HEK293 (cell line): ENCODE data around the gene CLDN7.
A peak's percentile ranks its signal among the peaks of the same experiment; 100 is the strongest.

Source experiments
- KLF16 ChIP-seq: fragments of 450-650 bp; formaldehyde crosslinking; IDR thresholded peaks from 2 replicates; pipeline ENCODE4 v1.5.1; 2017; ENCODE audit warnings: missing biosample characterization, missing genetic modification characterization
- MEIS1 ChIP-seq: sonication (generic); formaldehyde crosslinking; IDR thresholded peaks from 2 replicates; pipeline ENCODE4 v1.8.1; 2022; ENCODE audit warnings: missing genetic modification reagents, mild to moderate bottlenecking, borderline replicate concordance
- MZF1 ChIP-seq: fragments of 450-650 bp; formaldehyde crosslinking; IDR thresholded peaks from 2 replicates; pipeline ENCODE4 v1.5.1; 2017; ENCODE audit warnings: missing biosample characterization, missing genetic modification characterization, borderline replicate concordance
- REPIN1 ChIP-seq: fragments of 450-650 bp; formaldehyde crosslinking; IDR thresholded peaks from 2 replicates; pipeline ENCODE4 v1.5.1; 2017; ENCODE audit warnings: missing biosample characterization, missing genetic modification characterization, low read depth
- SCRT1 ChIP-seq: fragments of 450-650 bp; formaldehyde crosslinking; IDR thresholded peaks from 2 replicates; pipeline ENCODE4 v1.5.1; 2016; ENCODE audit warnings: missing biosample characterization, missing genetic modification characterization, borderline replicate concordance
- TCF7L2 ChIP-seq: IDR thresholded peaks from 2 replicates; pipeline ENCODE4 v1.6.1; 2011; ENCODE audit warnings: low read depth, mild to moderate bottlenecking, inconsistent platforms, low read length, moderate library complexity, borderline replicate concordance
- TRIM28 ChIP-seq: IDR thresholded peaks from 2 replicates; pipeline ENCODE4 v1.6.1; 2011; ENCODE audit warnings: low read length, control low read depth, borderline replicate concordance
- YY1 ChIP-seq: fragments of 450-650 bp; formaldehyde crosslinking; IDR thresholded peaks from 2 replicates; pipeline ENCODE4 v1.5.1; 2018; ENCODE audit warnings: missing biosample characterization, missing genetic modification characterization
- YY2 ChIP-seq: fragments of 450-650 bp; formaldehyde crosslinking; IDR thresholded peaks from 2 replicates; pipeline ENCODE4 v1.5.1; 2016; ENCODE audit warnings: missing biosample characterization, missing genetic modification characterization
- ZBTB7A ChIP-seq: fragments of 450-650 bp; formaldehyde crosslinking; IDR thresholded peaks from 2 replicates; pipeline ENCODE4 v1.5.1; 2016; ENCODE audit warnings: low read depth, missing biosample characterization, missing genetic modification characterization
- ZFP41 ChIP-seq: fragments of 450-650 bp; formaldehyde crosslinking; IDR thresholded peaks from 2 replicates; pipeline ENCODE4 v1.5.1; 2016; ENCODE audit warnings: missing biosample characterization, missing genetic modification characterization, borderline replicate concordance
- ZFP69B ChIP-seq: fragments of 450-650 bp; formaldehyde crosslinking; IDR thresholded peaks from 2 replicates; pipeline ENCODE4 v1.5.1; 2016; ENCODE audit warnings: missing biosample characterization, missing genetic modification characterization
- ZNF121 ChIP-seq: fragments of 450-650 bp; formaldehyde crosslinking; IDR thresholded peaks from 2 replicates; pipeline ENCODE4 v1.5.1; 2016; ENCODE audit warnings: missing biosample characterization, missing genetic modification characterization
- ZNF146 ChIP-seq: fragments of 450-650 bp; formaldehyde crosslinking; IDR thresholded peaks from 2 replicates; pipeline ENCODE4 v1.5.1; 2016; ENCODE audit warnings: missing biosample characterization, missing genetic modification characterization
- ZNF202 ChIP-seq: fragments of 450-650 bp; formaldehyde crosslinking; IDR thresholded peaks from 2 replicates; pipeline ENCODE4 v1.5.1; 2016; ENCODE audit warnings: missing biosample characterization, missing genetic modification characterization, borderline replicate concordance
- ZNF214 ChIP-seq: fragments of 450-650 bp; formaldehyde crosslinking; IDR thresholded peaks from 2 replicates; pipeline ENCODE4 v1.5.1; 2017; ENCODE audit warnings: missing biosample characterization, mild to moderate bottlenecking, missing genetic modification characterization, borderline replicate concordance
- ZNF354C ChIP-seq: fragments of 450-650 bp; formaldehyde crosslinking; IDR thresholded peaks from 2 replicates; pipeline ENCODE4 v1.5.1; 2016; ENCODE audit warnings: missing biosample characterization, missing genetic modification characterization, low read depth, borderline replicate concordance
- ZNF404 ChIP-seq: fragments of 450-650 bp; formaldehyde crosslinking; IDR thresholded peaks from 2 replicates; pipeline ENCODE4 v1.5.1; 2017; ENCODE audit warnings: missing biosample characterization, missing genetic modification characterization
- ZNF473 ChIP-seq: fragments of 450-650 bp; formaldehyde crosslinking; IDR thresholded peaks from 2 replicates; pipeline ENCODE4 v1.5.1; 2017; ENCODE audit warnings: missing biosample characterization, missing genetic modification characterization
- ZNF48 ChIP-seq: fragments of 450-650 bp; formaldehyde crosslinking; IDR thresholded peaks from 2 replicates; pipeline ENCODE4 v1.5.1; 2016; ENCODE audit warnings: missing biosample characterization, missing genetic modification characterization
- ZNF521 ChIP-seq: fragments of 450-650 bp; formaldehyde crosslinking; IDR thresholded peaks from 2 replicates; pipeline ENCODE4 v1.5.1; 2017; ENCODE audit warnings: missing biosample characterization, mild to moderate bottlenecking, missing genetic modification characterization
- ZNF530 ChIP-seq: fragments of 450-650 bp; formaldehyde crosslinking; IDR thresholded peaks from 2 replicates; pipeline ENCODE4 v1.5.1; 2016; ENCODE audit warnings: low read depth, missing biosample characterization, missing genetic modification characterization
- ZNF654 ChIP-seq: fragments of 450-650 bp; formaldehyde crosslinking; IDR thresholded peaks from 2 replicates; pipeline ENCODE4 v1.5.1; 2016; ENCODE audit warnings: low read depth, missing biosample characterization, missing genetic modification characterization
- ZNF660 ChIP-seq: fragments of 450-650 bp; IDR thresholded peaks from 2 replicates; pipeline ENCODE4 v1.5.1; 2018; ENCODE audit warnings: missing biosample characterization, mild to moderate bottlenecking, missing genetic modification characterization
- ZNF76 ChIP-seq: fragments of 450-650 bp; formaldehyde crosslinking; IDR thresholded peaks from 2 replicates; pipeline ENCODE4; 2016; ENCODE audit warnings: low read depth, missing biosample characterization, missing genetic modification characterization, borderline replicate concordance
- ZNF777 ChIP-seq: fragments of 450-650 bp; formaldehyde crosslinking; IDR thresholded peaks from 2 replicates; pipeline ENCODE4 v1.5.1; 2017; ENCODE audit warnings: missing biosample characterization, missing genetic modification characterization, borderline replicate concordance
- TF ChIP-seq, protein P1 (sequence below): fragments of 450-650 bp; formaldehyde crosslinking; IDR thresholded peaks from 2 replicates; pipeline ENCODE4 v1.5.1; 2017; ENCODE audit warnings: missing biosample characterization, mild to moderate bottlenecking, missing genetic modification characterization, moderate library complexity
- TF ChIP-seq, protein P2 (sequence below): fragments of 450-650 bp; formaldehyde crosslinking; conservative IDR thresholded peaks from 2 replicates; pipeline ENCODE4 v1.5.1; 2016; ENCODE audit warnings: low read depth, missing biosample characterization, missing genetic modification characterization
- TF ChIP-seq, protein P3 (sequence below): fragments of 450-650 bp; formaldehyde crosslinking; IDR thresholded peaks from 2 replicates; pipeline ENCODE4 v1.5.1; 2016; ENCODE audit warnings: missing biosample characterization, missing genetic modification characterization
- TF ChIP-seq, protein P4 (sequence below): IDR thresholded peaks from 2 replicates; pipeline ENCODE4 v1.6.1; 2011; ENCODE audit warnings: mild to moderate bottlenecking, low read depth, low read length, borderline replicate concordance

Gene CLDN7

DNA sequence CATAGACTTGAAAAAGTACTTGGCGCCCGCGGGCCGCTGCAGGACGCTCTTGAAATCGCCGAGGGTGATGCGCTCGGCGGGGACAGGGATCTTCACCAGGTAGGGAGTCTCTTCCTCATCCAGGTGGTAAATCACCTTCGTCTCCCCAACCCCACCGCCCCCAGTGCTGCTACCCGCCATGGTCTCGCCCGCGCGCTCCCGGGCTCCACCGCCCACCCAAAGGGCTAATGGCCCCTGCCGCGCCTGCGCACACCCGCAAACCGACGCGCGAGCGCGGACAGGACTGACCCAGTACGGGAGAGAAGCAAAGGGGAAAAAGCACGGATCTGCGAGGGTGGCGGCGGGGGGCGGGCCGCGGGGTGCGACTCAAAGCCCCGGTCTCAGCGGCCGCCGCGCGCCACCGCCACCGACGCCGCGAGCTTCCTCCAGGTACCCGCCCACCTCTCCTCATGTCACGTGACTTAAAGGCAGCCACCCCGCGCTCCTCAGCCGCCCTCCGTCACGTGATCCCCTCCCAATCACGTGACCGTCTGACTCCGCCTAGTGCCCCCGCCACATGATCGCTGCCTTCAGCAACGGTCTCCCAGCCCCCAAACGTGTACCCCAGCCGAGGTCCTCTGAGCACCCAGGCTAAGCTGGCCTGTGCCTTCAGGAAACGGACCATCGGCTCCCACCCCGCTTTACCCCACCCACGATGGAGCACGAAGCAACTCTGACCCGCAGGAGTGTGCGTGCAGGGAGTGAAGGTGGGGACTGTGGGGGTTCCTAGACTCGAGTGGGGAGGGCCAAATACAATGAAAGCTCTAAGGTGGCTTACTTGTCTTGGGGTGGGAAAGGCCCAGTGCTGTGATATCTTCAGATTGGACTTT, 28.0 kb downstream of the CLDN7 start, which contains the start of gene DVL2 (continued):
- TF ChIP-seq TCF7L2 (no peak), YY2 (peak; percentile 56; the same call in 1 of the 2 replicates), ZNF404 (peak; percentile 80), ZNF473 (no peak), ZNF660 (tag by site-specific recombination) (peak; percentile 36; the same call in 1 of the 2 replicates), ZNF530 (tag by site-specific recombination) (peak; percentile 69; the same call in 1 of the 2 replicates), ZNF354C (tag by site-specific recombination) (peak; percentile 86; the same call in 1 of the 2 replicates), ZNF521 (tag by site-specific recombination) (no peak), ZFP41 (tag by site-specific recombination) (no peak), ZNF48 (tag by site-specific recombination) (no peak), ZNF121 (tag by site-specific recombination) (0 out of 2 replicates have a peak, but pooled peaks have one; percentile 31), YY1 (tag by site-specific recombination) (peak; percentile 79), MEIS1 (CRISPR knock-in tag) (no peak), ZNF146 (peak; percentile 79), ZBTB7A (tag by site-specific recombination) (no peak; the same call in 1 of the 2 replicates), TRIM28 (no peak), ZNF654 (tag by site-specific recombination) (no peak), ZFP69B (peak; percentile 60; the same call in 1 of the 2 replicates), MZF1 (tag by site-specific recombination) (no peak), ZNF76 (tag by site-specific recombination) (peak; percentile 77; the same call in 1 of the 2 replicates), SCRT1 (tag by site-specific recombination) (no peak), ZNF214 (no peak; the same call in 1 of the 2 replicates), KLF16 (tag by site-specific recombination) (peak; percentile 98), REPIN1 (tag by site-specific recombination) (peak; percentile 86; the same call in 1 of the 2 replicates), ZNF202 (tag by site-specific recombination) (peak; percentile 81; the same call in 1 of the 2 replicates), ZNF777 (tag by site-specific recombination) (no peak)
- TF ChIP-seq, protein P1, sequence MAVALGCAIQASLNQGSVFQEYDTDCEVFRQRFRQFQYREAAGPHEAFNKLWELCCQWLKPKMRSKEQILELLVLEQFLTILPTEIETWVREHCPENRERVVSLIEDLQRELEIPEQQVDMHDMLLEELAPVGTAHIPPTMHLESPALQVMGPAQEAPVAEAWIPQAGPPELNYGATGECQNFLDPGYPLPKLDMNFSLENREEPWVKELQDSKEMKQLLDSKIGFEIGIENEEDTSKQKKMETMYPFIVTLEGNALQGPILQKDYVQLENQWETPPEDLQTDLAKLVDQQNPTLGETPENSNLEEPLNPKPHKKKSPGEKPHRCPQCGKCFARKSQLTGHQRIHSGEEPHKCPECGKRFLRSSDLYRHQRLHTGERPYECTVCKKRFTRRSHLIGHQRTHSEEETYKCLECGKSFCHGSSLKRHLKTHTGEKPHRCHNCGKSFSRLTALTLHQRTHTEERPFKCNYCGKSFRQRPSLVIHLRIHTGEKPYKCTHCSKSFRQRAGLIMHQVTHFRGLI, result 0 out of 2 replicates have a peak, but pooled peaks have one; percentile 14
- TF ChIP-seq, protein P2, sequence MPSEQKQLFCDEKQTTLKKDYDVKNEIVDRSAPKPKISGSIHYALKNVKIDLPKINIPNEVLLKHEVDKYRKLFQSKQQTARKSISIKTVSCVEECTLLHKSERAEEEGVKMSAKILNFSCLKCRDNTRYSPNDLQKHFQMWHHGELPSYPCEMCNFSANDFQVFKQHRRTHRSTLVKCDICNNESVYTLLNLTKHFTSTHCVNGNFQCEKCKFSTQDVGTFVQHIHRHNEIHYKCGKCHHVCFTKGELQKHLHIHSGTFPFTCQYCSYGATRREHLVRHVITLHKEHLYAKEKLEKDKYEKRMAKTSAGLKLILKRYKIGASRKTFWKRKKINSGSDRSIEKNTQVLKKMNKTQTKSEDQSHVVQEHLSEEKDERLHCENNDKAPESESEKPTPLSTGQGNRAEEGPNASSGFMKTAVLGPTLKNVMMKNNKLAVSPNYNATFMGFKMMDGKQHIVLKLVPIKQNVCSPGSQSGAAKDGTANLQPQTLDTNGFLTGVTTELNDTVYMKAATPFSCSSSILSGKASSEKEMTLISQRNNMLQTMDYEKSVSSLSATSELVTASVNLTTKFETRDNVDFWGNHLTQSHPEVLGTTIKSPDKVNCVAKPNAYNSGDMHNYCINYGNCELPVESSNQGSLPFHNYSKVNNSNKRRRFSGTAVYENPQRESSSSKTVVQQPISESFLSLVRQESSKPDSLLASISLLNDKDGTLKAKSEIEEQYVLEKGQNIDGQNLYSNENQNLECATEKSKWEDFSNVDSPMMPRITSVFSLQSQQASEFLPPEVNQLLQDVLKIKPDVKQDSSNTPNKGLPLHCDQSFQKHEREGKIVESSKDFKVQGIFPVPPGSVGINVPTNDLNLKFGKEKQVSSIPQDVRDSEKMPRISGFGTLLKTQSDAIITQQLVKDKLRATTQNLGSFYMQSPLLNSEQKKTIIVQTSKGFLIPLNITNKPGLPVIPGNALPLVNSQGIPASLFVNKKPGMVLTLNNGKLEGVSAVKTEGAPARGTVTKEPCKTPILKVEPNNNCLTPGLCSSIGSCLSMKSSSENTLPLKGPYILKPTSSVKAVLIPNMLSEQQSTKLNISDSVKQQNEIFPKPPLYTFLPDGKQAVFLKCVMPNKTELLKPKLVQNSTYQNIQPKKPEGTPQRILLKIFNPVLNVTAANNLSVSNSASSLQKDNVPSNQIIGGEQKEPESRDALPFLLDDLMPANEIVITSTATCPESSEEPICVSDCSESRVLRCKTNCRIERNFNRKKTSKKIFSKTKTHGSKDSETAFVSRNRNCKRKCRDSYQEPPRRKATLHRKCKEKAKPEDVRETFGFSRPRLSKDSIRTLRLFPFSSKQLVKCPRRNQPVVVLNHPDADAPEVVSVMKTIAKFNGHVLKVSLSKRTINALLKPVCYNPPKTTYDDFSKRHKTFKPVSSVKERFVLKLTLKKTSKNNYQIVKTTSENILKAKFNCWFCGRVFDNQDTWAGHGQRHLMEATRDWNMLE (tag by site-specific recombination), result no peak; the same call in 1 of the 2 replicates
- TF ChIP-seq, protein P3, sequence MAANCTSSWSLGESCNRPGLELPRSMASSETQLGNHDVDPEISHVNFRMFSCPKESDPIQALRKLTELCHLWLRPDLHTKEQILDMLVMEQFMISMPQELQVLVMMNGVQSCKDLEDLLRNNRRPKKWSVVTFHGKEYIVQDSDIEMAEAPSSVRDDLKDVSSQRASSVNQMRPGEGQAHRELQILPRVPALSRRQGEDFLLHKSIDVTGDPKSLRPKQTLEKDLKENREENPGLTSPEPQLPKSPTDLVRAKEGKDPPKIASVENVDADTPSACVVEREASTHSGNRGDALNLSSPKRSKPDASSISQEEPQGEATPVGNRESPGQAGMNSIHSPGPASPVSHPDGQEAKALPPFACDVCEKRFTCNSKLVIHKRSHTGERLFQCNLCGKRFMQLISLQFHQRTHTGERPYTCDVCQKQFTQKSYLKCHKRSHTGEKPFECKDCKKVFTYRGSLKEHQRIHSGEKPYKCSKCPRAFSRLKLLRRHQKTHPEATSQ (tag by site-specific recombination), result peak; percentile 67; the same call in 1 of the 2 replicates
- TF ChIP-seq, protein P4, sequence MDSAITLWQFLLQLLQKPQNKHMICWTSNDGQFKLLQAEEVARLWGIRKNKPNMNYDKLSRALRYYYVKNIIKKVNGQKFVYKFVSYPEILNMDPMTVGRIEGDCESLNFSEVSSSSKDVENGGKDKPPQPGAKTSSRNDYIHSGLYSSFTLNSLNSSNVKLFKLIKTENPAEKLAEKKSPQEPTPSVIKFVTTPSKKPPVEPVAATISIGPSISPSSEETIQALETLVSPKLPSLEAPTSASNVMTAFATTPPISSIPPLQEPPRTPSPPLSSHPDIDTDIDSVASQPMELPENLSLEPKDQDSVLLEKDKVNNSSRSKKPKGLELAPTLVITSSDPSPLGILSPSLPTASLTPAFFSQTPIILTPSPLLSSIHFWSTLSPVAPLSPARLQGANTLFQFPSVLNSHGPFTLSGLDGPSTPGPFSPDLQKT, result no peak
